A549 (cell line): ENCODE results near the gene PRDM12. TPM values are rescaled to one million over a fixed set of nuclear protein-coding genes. Genes with fewer than 3 reads are reported as not detected.

Source experiments
- ATAC-seq, 2 experiments: fragments of 200-7000 bp in 1 of 2; fragments of >200 bp in 1 of 2; cut with Nextera tagmentation in 1 of 2; cut with Tn5 transposase in 1 of 2; 3 replicates each; pipeline versions ENCODE4 v1.8.0 to v1.9.1; 2018 to 2020; ENCODE audit warnings: mild to moderate bottlenecking in 1 of 2, moderate library complexity in 1 of 2
- CTCF ChIA-PET: fragments of 300-600 bp; sonication (Branson Sonifier 250); formaldehyde crosslinking; extraction: SDS; loops from one replicate; lab custom pipeline; 2021; ENCODE audit warnings: antibody characterized with exemption, inconsistent platforms; lab: Yijun Ruan, JAX
- POLR2A ChIA-PET: fragments of 350-600 bp; formaldehyde crosslinking; extraction: SDS; loops from one replicate; lab custom pipeline; 2021; ENCODE audit warnings: antibody characterized with exemption, inconsistent platforms; lab: Yijun Ruan, JAX
- DNase-seq, 2 experiments: peaks; one replicate each; pipeline versions ENCODE4 v3.0.0 to v3.0.0-alpha.2; 2011 to 2016; ENCODE audit warnings: low read depth in 1 of 2, low spot score in 1 of 2
- FAIRE-seq: peaks from 2 replicates; lab custom pipeline; 2011; peaks lifted over from hg19 to GRCh38; lab: Jason Lieb, UNC
- H3K27ac ChIP-seq, 2 experiments: fragments of >200 bp; sonication (Bioruptor Twin); formaldehyde crosslinking; 3 replicates each; pipeline ENCODE4 v1.5.1; 2016 to 2017
- H3K4me1 ChIP-seq: fragments of >200 bp; sonication (Bioruptor Twin); formaldehyde crosslinking; 3 replicates; pipeline ENCODE4 v1.6.1; 2016
- H3K4me2 ChIP-seq: fragments of >200 bp; sonication (Bioruptor Twin); formaldehyde crosslinking; 3 replicates; pipeline ENCODE4 v1.6.1; 2016
- H3K4me3 ChIP-seq: fragments of >200 bp; sonication (Bioruptor Twin); formaldehyde crosslinking; 3 replicates; pipeline ENCODE4 v1.5.1; 2016
- H3K9me3 ChIP-seq: fragments of >200 bp; sonication (Bioruptor Twin); formaldehyde crosslinking; 3 replicates; pipeline ENCODE4 v1.6.1; 2016
- BHLHE40 ChIP-seq: IDR thresholded peaks from 2 replicates; pipeline ENCODE4 v1.6.1; 2012; ENCODE audit warnings: low read depth, low read length, inconsistent platforms
- CBX2 ChIP-seq: fragments of 200-600 bp; sonication (generic); IDR thresholded peaks from 2 replicates; pipeline ENCODE4 v1.6.1; 2016; ENCODE audit warnings: low read depth, mild to moderate bottlenecking, borderline replicate concordance
- CHD2 ChIP-seq: fragments of 150-350 bp; IDR thresholded peaks from 2 replicates; pipeline ENCODE4 v1.6.1; 2014; ENCODE audit warnings: low read length; ENCODE audit not compliant: partially characterized antibody
- CHD4 ChIP-seq: fragments of 200-600 bp; sonication (generic); IDR thresholded peaks from 2 replicates; pipeline ENCODE4 v1.6.1; 2016; ENCODE audit warnings: antibody characterized with exemption, mild to moderate bottlenecking, borderline replicate concordance
- EHMT2 ChIP-seq: fragments of 200-600 bp; sonication (generic); IDR thresholded peaks from 2 replicates; pipeline ENCODE4 v1.6.1; 2016; ENCODE audit warnings: antibody characterized with exemption, low read depth, mild to moderate bottlenecking, moderate library complexity
- FOSL2 ChIP-seq, 2 experiments: fragments of 450-650 bp in 1 of 2; fragments of >200 bp in 1 of 2; sonication (Bioruptor Twin) in 1 of 2; formaldehyde crosslinking; IDR thresholded peaks; 2 replicates each; pipeline versions ENCODE4 v1.5.0 to v1.6.1; 2016 to 2020; ENCODE audit warnings: mild to moderate bottlenecking in 1 of 2, moderate library complexity in 1 of 2
- GATA3 ChIP-seq: IDR thresholded peaks from 2 replicates; pipeline ENCODE4 v1.6.1; 2012; ENCODE audit warnings: borderline replicate concordance
- HEYL ChIP-seq: fragments of 250-450 bp; sonication (Bioruptor Pico); IDR thresholded peaks from 2 replicates; pipeline ENCODE4 v1.8.0; 2021; ENCODE audit warnings: mild to moderate bottlenecking, moderate library complexity
- HOXA7 ChIP-seq: fragments of 250-450 bp; sonication (Bioruptor Pico); IDR thresholded peaks from 2 replicates; pipeline ENCODE4 v1.5.0; 2020; ENCODE audit warnings: mild to moderate bottlenecking, moderate library complexity
- HOXB5 ChIP-seq: fragments of 250-450 bp; sonication (Bioruptor Pico); IDR thresholded peaks from 2 replicates; pipeline ENCODE4 v1.5.0; 2020; ENCODE audit warnings: mild to moderate bottlenecking, moderate library complexity
- JUN ChIP-seq, 2 experiments: fragments of >200 bp; sonication (Bioruptor Twin); formaldehyde crosslinking; IDR thresholded peaks; 2 replicates in 1 of 2; 3 replicates in 1 of 2; pipeline ENCODE4 v1.6.1; 2016 to 2017
- JUNB ChIP-seq: fragments of >200 bp; sonication (Bioruptor Twin); formaldehyde crosslinking; IDR thresholded peaks from 2 replicates; pipeline ENCODE4 v1.6.1; 2016
- KDM1A ChIP-seq: fragments of 200-600 bp; sonication (generic); IDR thresholded peaks from 2 replicates; pipeline ENCODE4 v1.6.1; 2016; ENCODE audit warnings: low read depth, mild to moderate bottlenecking
- MYC ChIP-seq: IDR thresholded peaks from 2 replicates; pipeline ENCODE4 v1.6.1; 2012; ENCODE audit warnings: mild to moderate bottlenecking, inconsistent platforms, low read length, improper control_type of control experiment, borderline replicate concordance
- NFE2L2 ChIP-seq: fragments of 150-350 bp; conservative IDR thresholded peaks from 2 replicates; pipeline ENCODE4 v1.6.1; 2014; ENCODE audit warnings: low read length
- NPAS2 ChIP-seq: fragments of 250-450 bp; sonication (Bioruptor Pico); IDR thresholded peaks from 2 replicates; pipeline ENCODE4 v1.8.0; 2022; ENCODE audit warnings: mild to moderate bottlenecking, moderate library complexity, borderline replicate concordance
- RAD21 ChIP-seq, 2 experiments: fragments of >200 bp in 1 of 2; sonication (Bioruptor Twin) in 1 of 2; formaldehyde crosslinking in 1 of 2; IDR thresholded peaks in 1 of 2; conservative IDR thresholded peaks in 1 of 2; 2 replicates in 1 of 2; 3 replicates in 1 of 2; pipeline ENCODE4 v1.6.1; 2012 to 2018; ENCODE audit warnings: inconsistent platforms in 1 of 2
- TFCP2L1 ChIP-seq: fragments of 250-450 bp; sonication (Bioruptor Pico); IDR thresholded peaks from 2 replicates; pipeline ENCODE4 v1.5.0; 2021; ENCODE audit warnings: mild to moderate bottlenecking
- ZFP36 ChIP-seq: fragments of 450-650 bp; IDR thresholded peaks from 2 replicates; pipeline ENCODE4 v1.6.1; 2014; ENCODE audit warnings: borderline replicate concordance; ENCODE audit not compliant: partially characterized antibody
- ZNF302 ChIP-seq: fragments of 250-450 bp; sonication (Bioruptor Pico); IDR thresholded peaks from 2 replicates; pipeline ENCODE4 v1.9.0; 2021; ENCODE audit warnings: inconsistent platforms, mild to moderate bottlenecking, moderate library complexity
- WGBS: methylation state at CpG from one replicate; pipeline ENCODE4 v1.1.6; 2017; ENCODE audit errors: missing lambda C conversion rate; 5-methylcytosine and 5-hydroxymethylcytosine counted together
- polyA plus RNA-seq, 4 experiments: library from polyadenylated mRNA; depleted of rRNA in 3 of 4; stranded (reverse); fragments of >200 nt; fragmentation: RNase III in 1 of 4; extraction: RNeasy Plus Mini Kit Qiagen cat#74134 plus additional on column Dnase treatment in 1 of 4; gene quantifications; 2 replicates in 3 of 4; 3 replicates in 1 of 4; pipeline ENCODE4 v1.2.3, GENCODE V29; 2011 to 2017
- TF ChIP-seq, protein P1 (sequence below): fragments of >200 bp; sonication (Bioruptor Twin); formaldehyde crosslinking; IDR thresholded peaks from 3 replicates; pipeline ENCODE4 v1.6.1; 2016
- TF ChIP-seq, protein P2 (sequence below): fragments of >200 bp; sonication (Bioruptor Twin); formaldehyde crosslinking; IDR thresholded peaks from 3 replicates; pipeline ENCODE4 v1.5.1; 2016
- TF ChIP-seq, protein P3 (sequence below): IDR thresholded peaks from 2 replicates; pipeline ENCODE4 v1.6.1; 2012; ENCODE audit warnings: low read depth, borderline replicate concordance
- TF ChIP-seq, protein P4 (sequence below): fragments of 200-600 bp; sonication (generic); IDR thresholded peaks from 2 replicates; pipeline ENCODE4 v1.6.1; 2016; ENCODE audit warnings: antibody characterized with exemption, mild to moderate bottlenecking, moderate library complexity

PRDM12 gene
- polyA plus RNA-seq, 2 of the 4 experiments (the other 2 are of a cell fraction), result 0.09 to 0.17 TPM

DNA sequence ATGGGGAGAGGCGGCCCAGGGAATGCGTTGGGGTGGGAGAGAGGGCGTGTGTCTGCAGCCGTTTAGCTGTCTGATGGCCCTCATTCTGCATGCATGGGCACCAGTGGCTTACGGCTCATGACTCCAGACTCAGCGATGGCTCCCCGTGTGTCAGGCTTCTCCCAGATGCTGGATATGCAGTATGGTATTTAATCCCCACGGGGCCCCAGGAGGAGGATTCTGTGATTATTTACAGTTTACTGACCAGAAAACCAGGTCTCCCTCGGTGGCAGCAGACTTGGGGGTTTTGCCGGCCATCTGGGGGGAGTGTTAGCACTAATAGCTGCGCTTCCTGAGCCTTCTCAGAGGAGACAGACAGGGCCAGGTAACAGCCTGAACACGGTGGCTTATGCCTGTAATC lies 4.3 kb downstream of the PRDM12 start:
- no peak for DNase-seq
- H3K9me3 ChIP-seq, result no peaks in the 10 kb centered on the region
- H3K4me3 ChIP-seq, result no peak overlapping the region
- H3K27ac ChIP-seq, result no peak overlapping the region
- WGBS, result 73% methylated on average over 12 of the region's 12 CpGs
- FAIRE-seq, result no peak
- H3K4me1 ChIP-seq, result peaks cover 22% of the 10 kb centered on the region; the same call in 2 of the 3 replicates
- POLR2A ChIA-PET, result no interaction called here
- CTCF ChIA-PET, result interaction anchor here (0.6 to 4.6 kb wide), 7 partner anchors 10 to 278 kb away, joined by 3 to 22 read pairs (median 5); no protein-coding TSS in a partner anchor
- H3K4me2 ChIP-seq, result no peak overlapping the region
- TF ChIP-seq MYC (no peak), CBX2 (no peak), JUN (IDR thresholded peaks at IDR 0.05) (no peak), GATA3 (no peak), NFE2L2 (no peak), NPAS2 (CRISPR knock-in tag) (no peak), HOXA7 (no peak), HOXB5 (CRISPR knock-in tag) (no peak), ZNF302 (CRISPR knock-in tag) (no peak), CHD2 (no peak), HEYL (CRISPR knock-in tag) (no peak), RAD21 (conservative IDR thresholded peaks at IDR 0.05 in 1 of 2, IDR thresholded peaks at IDR 0.05 in 1 of 2) (no peak)
- TF ChIP-seq, protein P1, sequence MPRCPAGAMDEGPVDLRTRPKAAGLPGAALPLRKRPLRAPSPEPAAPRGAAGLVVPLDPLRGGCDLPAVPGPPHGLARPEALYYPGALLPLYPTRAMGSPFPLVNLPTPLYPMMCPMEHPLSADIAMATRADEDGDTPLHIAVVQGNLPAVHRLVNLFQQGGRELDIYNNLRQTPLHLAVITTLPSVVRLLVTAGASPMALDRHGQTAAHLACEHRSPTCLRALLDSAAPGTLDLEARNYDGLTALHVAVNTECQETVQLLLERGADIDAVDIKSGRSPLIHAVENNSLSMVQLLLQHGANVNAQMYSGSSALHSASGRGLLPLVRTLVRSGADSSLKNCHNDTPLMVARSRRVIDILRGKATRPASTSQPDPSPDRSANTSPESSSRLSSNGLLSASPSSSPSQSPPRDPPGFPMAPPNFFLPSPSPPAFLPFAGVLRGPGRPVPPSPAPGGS, result no peak
- TF ChIP-seq, protein P2, sequence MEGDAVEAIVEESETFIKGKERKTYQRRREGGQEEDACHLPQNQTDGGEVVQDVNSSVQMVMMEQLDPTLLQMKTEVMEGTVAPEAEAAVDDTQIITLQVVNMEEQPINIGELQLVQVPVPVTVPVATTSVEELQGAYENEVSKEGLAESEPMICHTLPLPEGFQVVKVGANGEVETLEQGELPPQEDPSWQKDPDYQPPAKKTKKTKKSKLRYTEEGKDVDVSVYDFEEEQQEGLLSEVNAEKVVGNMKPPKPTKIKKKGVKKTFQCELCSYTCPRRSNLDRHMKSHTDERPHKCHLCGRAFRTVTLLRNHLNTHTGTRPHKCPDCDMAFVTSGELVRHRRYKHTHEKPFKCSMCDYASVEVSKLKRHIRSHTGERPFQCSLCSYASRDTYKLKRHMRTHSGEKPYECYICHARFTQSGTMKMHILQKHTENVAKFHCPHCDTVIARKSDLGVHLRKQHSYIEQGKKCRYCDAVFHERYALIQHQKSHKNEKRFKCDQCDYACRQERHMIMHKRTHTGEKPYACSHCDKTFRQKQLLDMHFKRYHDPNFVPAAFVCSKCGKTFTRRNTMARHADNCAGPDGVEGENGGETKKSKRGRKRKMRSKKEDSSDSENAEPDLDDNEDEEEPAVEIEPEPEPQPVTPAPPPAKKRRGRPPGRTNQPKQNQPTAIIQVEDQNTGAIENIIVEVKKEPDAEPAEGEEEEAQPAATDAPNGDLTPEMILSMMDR, result no peak
- TF ChIP-seq, protein P3, sequence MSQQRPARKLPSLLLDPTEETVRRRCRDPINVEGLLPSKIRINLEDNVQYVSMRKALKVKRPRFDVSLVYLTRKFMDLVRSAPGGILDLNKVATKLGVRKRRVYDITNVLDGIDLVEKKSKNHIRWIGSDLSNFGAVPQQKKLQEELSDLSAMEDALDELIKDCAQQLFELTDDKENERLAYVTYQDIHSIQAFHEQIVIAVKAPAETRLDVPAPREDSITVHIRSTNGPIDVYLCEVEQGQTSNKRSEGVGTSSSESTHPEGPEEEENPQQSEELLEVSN, result no peak
- ATAC-seq, result no peak

DNA sequence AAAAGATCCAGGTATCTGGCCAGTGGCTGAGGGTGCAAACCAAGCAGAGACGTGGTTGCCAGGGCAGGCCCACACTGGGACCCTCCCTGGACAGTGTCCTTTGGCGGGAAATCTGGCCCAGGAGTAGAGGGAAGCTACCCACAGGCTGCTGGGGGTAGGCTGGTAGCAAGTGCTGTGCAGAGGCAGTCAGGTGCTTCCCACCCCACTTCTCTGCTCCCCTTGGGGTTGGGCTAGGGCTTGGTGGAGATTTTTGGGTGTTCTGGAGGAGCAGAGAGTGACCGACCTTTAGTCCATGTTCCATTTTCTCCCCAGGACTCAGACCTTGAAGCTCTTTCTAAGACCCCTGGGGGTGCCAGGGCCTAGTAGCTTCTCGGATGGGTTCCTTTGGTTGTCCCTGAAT lies 5.6 kb downstream of the PRDM12 start:
- no peak for DNase-seq
- H3K9me3 ChIP-seq, result no peaks in the 10 kb centered on the region
- 90% methylated on average over 4 of the region's 4 CpGs for WGBS
- peaks cover 9% of the 10 kb centered on the region; the same call in 2 of the 3 replicates for H3K4me1 ChIP-seq
- no peak overlapping the region for H3K27ac ChIP-seq
- ChIA-PET CTCF (interaction anchor here (1.2 to 3.2 kb wide), 5 partner anchors 9 to 248 kb away, joined by 4 to 8 read pairs (median 5); no protein-coding TSS in a partner anchor), POLR2A (no interaction called here)
- no peak for ATAC-seq
- no peak for FAIRE-seq
- H3K4me2 ChIP-seq, result no peak overlapping the region
- H3K4me3 ChIP-seq, result no peak overlapping the region
- no peak for TF ChIP-seq ZFP36
- TF ChIP-seq NPAS2 (CRISPR knock-in tag), result no peak
- no peak for TF ChIP-seq HEYL (CRISPR knock-in tag)
- no peak for TF ChIP-seq CHD4
- TF ChIP-seq JUNB, result no peak
- TF ChIP-seq EHMT2, result no peak
- no peak for TF ChIP-seq KDM1A

DNA sequence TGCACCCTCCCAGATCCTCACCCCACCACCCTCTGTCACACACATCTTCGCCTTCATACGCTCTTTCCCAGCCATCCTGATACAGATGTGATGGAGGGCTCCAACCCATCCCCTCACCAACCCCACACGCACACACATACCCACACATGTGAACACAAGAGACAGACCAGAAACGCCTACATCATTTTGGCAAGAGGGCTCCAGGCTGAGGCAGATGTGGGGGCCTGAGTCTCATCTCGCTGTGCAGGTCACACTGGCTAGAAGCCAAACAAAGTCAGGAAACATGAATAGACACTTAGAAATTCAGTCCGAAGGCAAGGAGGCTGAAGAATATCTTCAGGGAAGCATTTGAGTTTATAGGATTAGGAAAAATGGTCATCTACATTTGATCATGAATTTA lies 6.2 kb downstream of the PRDM12 start:
- 93% methylated on average over 6 of the region's 6 CpGs for WGBS
- CTCF ChIA-PET, result interaction anchor here (1.2 to 3.2 kb wide), 5 partner anchors 9 to 248 kb away, joined by 4 to 8 read pairs (median 5); no protein-coding TSS in a partner anchor
- POLR2A ChIA-PET, result no interaction called here

More for the DNA sequence above, 6.2 kb downstream of the PRDM12 start:
- no peaks in the 10 kb centered on the region for H3K9me3 ChIP-seq
- H3K4me2 ChIP-seq, result no peak overlapping the region
- TF ChIP-seq TFCP2L1 (no peak), BHLHE40 (no peak), FOSL2 (IDR thresholded peaks at IDR 0.05) (no peak), FOSL2 (CRISPR knock-in tag; IDR thresholded peaks at IDR 0.05) (no peak), NPAS2 (CRISPR knock-in tag) (no peak)
- TF ChIP-seq, protein P4, sequence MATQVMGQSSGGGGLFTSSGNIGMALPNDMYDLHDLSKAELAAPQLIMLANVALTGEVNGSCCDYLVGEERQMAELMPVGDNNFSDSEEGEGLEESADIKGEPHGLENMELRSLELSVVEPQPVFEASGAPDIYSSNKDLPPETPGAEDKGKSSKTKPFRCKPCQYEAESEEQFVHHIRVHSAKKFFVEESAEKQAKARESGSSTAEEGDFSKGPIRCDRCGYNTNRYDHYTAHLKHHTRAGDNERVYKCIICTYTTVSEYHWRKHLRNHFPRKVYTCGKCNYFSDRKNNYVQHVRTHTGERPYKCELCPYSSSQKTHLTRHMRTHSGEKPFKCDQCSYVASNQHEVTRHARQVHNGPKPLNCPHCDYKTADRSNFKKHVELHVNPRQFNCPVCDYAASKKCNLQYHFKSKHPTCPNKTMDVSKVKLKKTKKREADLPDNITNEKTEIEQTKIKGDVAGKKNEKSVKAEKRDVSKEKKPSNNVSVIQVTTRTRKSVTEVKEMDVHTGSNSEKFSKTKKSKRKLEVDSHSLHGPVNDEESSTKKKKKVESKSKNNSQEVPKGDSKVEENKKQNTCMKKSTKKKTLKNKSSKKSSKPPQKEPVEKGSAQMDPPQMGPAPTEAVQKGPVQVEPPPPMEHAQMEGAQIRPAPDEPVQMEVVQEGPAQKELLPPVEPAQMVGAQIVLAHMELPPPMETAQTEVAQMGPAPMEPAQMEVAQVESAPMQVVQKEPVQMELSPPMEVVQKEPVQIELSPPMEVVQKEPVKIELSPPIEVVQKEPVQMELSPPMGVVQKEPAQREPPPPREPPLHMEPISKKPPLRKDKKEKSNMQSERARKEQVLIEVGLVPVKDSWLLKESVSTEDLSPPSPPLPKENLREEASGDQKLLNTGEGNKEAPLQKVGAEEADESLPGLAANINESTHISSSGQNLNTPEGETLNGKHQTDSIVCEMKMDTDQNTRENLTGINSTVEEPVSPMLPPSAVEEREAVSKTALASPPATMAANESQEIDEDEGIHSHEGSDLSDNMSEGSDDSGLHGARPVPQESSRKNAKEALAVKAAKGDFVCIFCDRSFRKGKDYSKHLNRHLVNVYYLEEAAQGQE, result no peak
- no peak for FAIRE-seq
- no peak for DNase-seq
- no peak overlapping the region for H3K27ac ChIP-seq
- H3K4me3 ChIP-seq, result no peak overlapping the region
- peaks cover 2% of the 10 kb centered on the region; the same call in 2 of the 3 replicates for H3K4me1 ChIP-seq
- ATAC-seq, result no peak
